H1 (cell line): ENCODE measurements around the gene MAPKAP1. TPM values are rescaled to one million over a fixed set of nuclear protein-coding genes. Genes with fewer than 3 reads are reported as not detected.

Experiments
- ATF2 ChIP-seq: IDR thresholded peaks from 2 replicates; pipeline ENCODE4 v1.6.1; 2012; ENCODE audit warnings: low read length, inconsistent platforms
- CBX5 ChIP-seq: fragments of 300-800, 300-1000 bp; sonication (generic); IDR thresholded peaks from 2 replicates; pipeline ENCODE4 v1.7.1; 2016; ENCODE audit warnings: antibody characterized with exemption, low read length, low read depth
- CHD1 ChIP-seq: IDR thresholded peaks from 2 replicates; pipeline ENCODE4 v1.6.1; 2012; ENCODE audit warnings: low read depth, low read length, improper control_type of control experiment
- CTCF ChIP-seq, 3 experiments: IDR thresholded peaks; 1 replicate in 2 of 3; 2 replicates in 1 of 3; pipeline versions ENCODE4 v1.5.1 to v1.6.1; 2011; ENCODE audit warnings: low read length in 3 of 3, mild to moderate bottlenecking in 3 of 3, inconsistent platforms in 2 of 3, low read depth in 1 of 3, moderate library complexity in 1 of 3; ENCODE audit not compliant: insufficient read depth in 1 of 3; ENCODE audit errors: control extremely low read depth in 1 of 3
- E2F6 ChIP-seq: IDR thresholded peaks from 2 replicates; pipeline ENCODE4 v1.6.1; 2012; ENCODE audit warnings: inconsistent platforms
- EGR1 ChIP-seq: IDR thresholded peaks from 2 replicates; pipeline ENCODE4 v1.6.1; 2011; ENCODE audit warnings: low read depth, low read length, borderline replicate concordance
- JUN ChIP-seq: IDR thresholded peaks from 2 replicates; pipeline ENCODE4 v1.6.1; 2011; ENCODE audit warnings: low read depth, mild to moderate bottlenecking, improper control_type of control experiment, low read length
- NANOG ChIP-seq: IDR thresholded peaks from 2 replicates; pipeline ENCODE4 v1.6.1; 2011; ENCODE audit warnings: low read length, low read depth, mild to moderate bottlenecking, inconsistent platforms; ENCODE audit not compliant: insufficient read depth, poor library complexity, severe bottlenecking
- POLR2AphosphoS5 ChIP-seq: IDR thresholded peaks from 2 replicates; pipeline ENCODE4 v1.6.1; 2011; ENCODE audit warnings: low read depth, low read length
- POU5F1 ChIP-seq: IDR thresholded peaks from 2 replicates; pipeline ENCODE4 v1.6.1; 2011; ENCODE audit warnings: low read depth, mild to moderate bottlenecking, low read length, moderate library complexity
- RAD21 ChIP-seq, 2 experiments: IDR thresholded peaks in 1 of 2; conservative IDR thresholded peaks in 1 of 2; 2 replicates each; pipeline ENCODE4 v1.6.1; 2011; ENCODE audit warnings: low read depth in 2 of 2, low read length in 2 of 2, improper control_type of control experiment in 1 of 2, inconsistent platforms in 1 of 2, mild to moderate bottlenecking in 1 of 2, moderate library complexity in 1 of 2
- SIN3A ChIP-seq, 2 experiments: IDR thresholded peaks in 1 of 2; conservative IDR thresholded peaks in 1 of 2; 2 replicates each; pipeline ENCODE4 v1.6.1; 2011 to 2012; ENCODE audit warnings: low read length in 2 of 2, improper control_type of control experiment in 1 of 2, low read depth in 1 of 2, mild to moderate bottlenecking in 1 of 2
- TAF1 ChIP-seq: IDR thresholded peaks from 2 replicates; pipeline ENCODE4 v1.6.1; 2011; ENCODE audit warnings: mild to moderate bottlenecking, low read depth, low read length
- TBP ChIP-seq: IDR thresholded peaks from 2 replicates; pipeline ENCODE4 v1.6.1; 2011; ENCODE audit warnings: low read depth, low read length, improper control_type of control experiment
- TCF12 ChIP-seq: IDR thresholded peaks from 2 replicates; pipeline ENCODE4 v1.6.1; 2011; ENCODE audit warnings: low read depth, mild to moderate bottlenecking, low read length
- USF2 ChIP-seq: IDR thresholded peaks from 2 replicates; pipeline ENCODE4 v1.6.1; 2011; ENCODE audit warnings: low read length, improper control_type of control experiment
- polyA plus RNA-seq, 7 experiments: library from polyadenylated mRNA; depleted of rRNA in 3 of 7; stranded (reverse) in 5 of 7; unstranded in 2 of 7; fragments of >200 nt in 5 of 7; fragments of 200-250 nt in 2 of 7; gene quantifications; 1 replicate in 5 of 7; 2 replicates in 1 of 7; 4 replicates in 1 of 7; pipeline versions ENCODE4 v1.2.1 to v1.2.3, GENCODE V29; 2011 to 2013; ENCODE audit warnings: missing spikeins in 2 of 7, mixed read lengths in 2 of 7
- total RNA-seq: library from RNA; stranded (reverse); fragmentation: NEBNext Ultra II Directional; extraction: Animal tissue kit (Norgen Biotek cat#: 25700); gene quantifications from 2 replicates; pipeline ENCODE4 v1.2.1, GENCODE V29; 2021

The MAPKAP1 gene
- total and polyA plus RNA-seq, 2 of the 8 experiments (the other 6 are each of a cell fraction or from before 2014, with no cell fraction given): 79.2 to 140 TPM

GRCh38 chr9:125407974-125408900 is 298.8 kb downstream of the MAPKAP1 start (continued):
- peak in 2 of 3 experiments; percentile 80 to 92; a peak in 3 of 4 replicates for TF ChIP-seq CTCF (IDR thresholded peaks at IDR 0.05; ENCODE audit: control extremely low read depth in 1 of 3, insufficient read depth in 1 of 3, low read depth in 1 of 3, low read length in 3 of 3)
- TF ChIP-seq CBX5: no peak
- no peak for TF ChIP-seq TCF12
- no peak for TF ChIP-seq SIN3A (conservative IDR thresholded peaks at IDR 0.05 in 1 of 2, IDR thresholded peaks at IDR 0.05 in 1 of 2; ENCODE audit: low read depth in 1 of 2, low read length in 2 of 2)
- TF ChIP-seq TBP: peak; percentile 47; the same call in 1 of the 2 replicates
- TF ChIP-seq POU5F1: no peak
- no peak for TF ChIP-seq ATF2
- TF ChIP-seq NANOG: no peak
- TF ChIP-seq TAF1: peak; percentile 61; the same call in 1 of the 2 replicates
- TF ChIP-seq EGR1: no peak
- no peak for TF ChIP-seq E2F6
- peak; percentile 93 to 94 for TF ChIP-seq RAD21 (IDR thresholded peaks at IDR 0.05 in 1 of 2, conservative IDR thresholded peaks at IDR 0.05 in 1 of 2; ENCODE audit: low read depth in 2 of 2, low read length in 2 of 2)
- no peak for TF ChIP-seq JUN
- no peak for TF ChIP-seq USF2
- no peak for TF ChIP-seq POLR2AphosphoS5
- TF ChIP-seq CHD1: no peak
